ENCODE results near the gene HELZ.

HELZ gene

GRCh38 chr17:67092291-67092690 lies 152.7 kb downstream of the HELZ start:
- H3K4me1 Mint-ChIP-seq: no peaks in the 10 kb centered on the region
- H3K4me3 Mint-ChIP-seq: no peak overlapping the region
- peaks cover 17% of the 10 kb centered on the region for H3K9me3 Mint-ChIP-seq
- peaks cover 68% of the 10 kb centered on the region for H3K36me3 Mint-ChIP-seq (ENCODE audit: low read depth)
- no peak for TF ChIP-seq CTCF (IDR thresholded peaks at IDR 0.05)
- H3K27me3 Mint-ChIP-seq (ENCODE audit: low read depth, poor library complexity): no peaks in the 10 kb centered on the region
- H3K27ac Mint-ChIP-seq: peak overlapping the region; percentile 19
- DNase-seq: no peak

- H3K27me3 Mint-ChIP-seq (ENCODE audit: low read depth, poor library complexity): no peaks in the 10 kb centered on the region
- no peak overlapping the region for H3K27ac Mint-ChIP-seq
- H3K4me1 Mint-ChIP-seq: no peaks in the 10 kb centered on the region
- no peak overlapping the region for H3K4me3 Mint-ChIP-seq
- peaks cover 69% of the 10 kb centered on the region for H3K36me3 Mint-ChIP-seq (ENCODE audit: low read depth)
- H3K9me3 Mint-ChIP-seq: peaks cover 17% of the 10 kb centered on the region
- no peak for DNase-seq
- TF ChIP-seq CTCF (IDR thresholded peaks at IDR 0.05): no peak
Observed at GRCh38 chr17:67090341-67090740, 154.7 kb downstream of the HELZ start.

- DNase-seq: no peak
- Mint-ChIP-seq H3K27me3 (ENCODE audit: low read depth, poor library complexity) (no peaks in the 10 kb centered on the region), H3K36me3 (ENCODE audit: low read depth) (peaks cover 69% of the 10 kb centered on the region), H3K4me3 (no peak overlapping the region), H3K9me3 (peaks cover 17% of the 10 kb centered on the region), H3K4me1 (no peaks in the 10 kb centered on the region), H3K27ac (no peak overlapping the region)
- no peak for TF ChIP-seq CTCF (IDR thresholded peaks at IDR 0.05)
Observed at GRCh38 chr17:67088639-67089038, 156.4 kb downstream of the HELZ start.

GRCh38 chr17:67085406-67085805 lies 159.6 kb downstream of the HELZ start:
- Mint-ChIP-seq H3K27me3 (ENCODE audit: low read depth, poor library complexity) (no peaks in the 10 kb centered on the region), H3K9me3 (peaks cover 12% of the 10 kb centered on the region), H3K27ac (no peak overlapping the region), H3K4me1 (no peaks in the 10 kb centered on the region), H3K4me3 (no peak overlapping the region), H3K36me3 (ENCODE audit: low read depth) (peaks cover 57% of the 10 kb centered on the region)
- TF ChIP-seq CTCF (IDR thresholded peaks at IDR 0.05): no peak
- no peak for DNase-seq

GRCh38 chr17:67082107-67082506 lies 162.9 kb downstream of the HELZ start:
- DNase-seq: no peak
- Mint-ChIP-seq H3K4me3 (no peak overlapping the region), H3K27me3 (ENCODE audit: low read depth, poor library complexity) (no peaks in the 10 kb centered on the region), H3K4me1 (no peaks in the 10 kb centered on the region), H3K9me3 (no peaks in the 10 kb centered on the region), H3K27ac (no peak overlapping the region), H3K36me3 (ENCODE audit: low read depth) (peaks cover 38% of the 10 kb centered on the region)
- TF ChIP-seq CTCF (IDR thresholded peaks at IDR 0.05): no peak

GRCh38 chr17:67080804-67081203 lies 164.2 kb downstream of the HELZ start:
- DNase-seq: no peak
- no peaks in the 10 kb centered on the region for H3K27me3 Mint-ChIP-seq (ENCODE audit: low read depth, poor library complexity)
- H3K27ac Mint-ChIP-seq: no peak overlapping the region
- H3K4me1 Mint-ChIP-seq: peaks cover 6% of the 10 kb centered on the region
- H3K36me3 Mint-ChIP-seq (ENCODE audit: low read depth): peaks cover 35% of the 10 kb centered on the region
- H3K4me3 Mint-ChIP-seq: no peak overlapping the region
- no peak for TF ChIP-seq CTCF (IDR thresholded peaks at IDR 0.05)
- no peaks in the 10 kb centered on the region for H3K9me3 Mint-ChIP-seq
